Hepatocyte (in vitro differentiated cells): ENCODE data around the gene MAP2K3. TPM values are rescaled to one million over a fixed set of nuclear protein-coding genes. Genes with fewer than 3 reads are reported as not detected.

ENCODE experiments used
- DNase-seq: peaks from one replicate; pipeline ENCODE4 v3.0.0-alpha.2; 2016; ENCODE audit warnings: low spot score
- H2AFZ ChIP-seq: fragments of 200-600 bp; sonication (generic); 2 replicates; pipeline ENCODE4 v1.6.0; 2016; ENCODE audit warnings: antibody characterized with exemption, mild to moderate bottlenecking
- H3K27ac ChIP-seq: fragments of 200-600 bp; sonication (generic); 2 replicates; pipeline ENCODE4 v1.5.1; 2016; ENCODE audit warnings: mild to moderate bottlenecking
- H3K27me3 ChIP-seq: fragments of 200-600 bp; sonication (generic); 2 replicates; pipeline ENCODE4 v1.6.1; 2016
- H3K36me3 ChIP-seq: fragments of 200-600 bp; sonication (generic); replicated peaks from 2 replicates; pipeline ENCODE4 v1.5.1; 2016; ENCODE audit warnings: low read depth; ENCODE audit not compliant: insufficient read depth
- H3K4me1 ChIP-seq: fragments of 200-600 bp; sonication (generic); 2 replicates; pipeline ENCODE4 v1.5.1; 2016; ENCODE audit warnings: mild to moderate bottlenecking, moderate library complexity; ENCODE audit not compliant: insufficient read depth
- H3K4me2 ChIP-seq: fragments of 200-600 bp; sonication (generic); 2 replicates; pipeline ENCODE4 v1.6.0; 2016
- H3K4me3 ChIP-seq: fragments of 200-600 bp; sonication (generic); 2 replicates; pipeline ENCODE4 v1.5.1; 2016; ENCODE audit warnings: mild to moderate bottlenecking
- H3K79me2 ChIP-seq: fragments of 200-600 bp; sonication (generic); 2 replicates; pipeline ENCODE4 v1.6.0; 2017; ENCODE audit warnings: mild to moderate bottlenecking
- H3K9me2 ChIP-seq: fragments of 200-600 bp; sonication (generic); replicated peaks from 2 replicates; pipeline ENCODE4 v1.6.0; 2017; ENCODE audit warnings: mild to moderate bottlenecking; ENCODE audit not compliant: insufficient read depth
- H3K9me3 ChIP-seq: fragments of 200-600 bp; sonication (generic); 2 replicates; pipeline ENCODE4 v1.5.1; 2016; ENCODE audit warnings: low read depth, mild to moderate bottlenecking
- H4K20me1 ChIP-seq: fragments of 200-600 bp; sonication (generic); 2 replicates; pipeline ENCODE4 v1.6.0; 2016; ENCODE audit warnings: mild to moderate bottlenecking; ENCODE audit not compliant: insufficient read depth, poor library complexity, severe bottlenecking
- EZH2 ChIP-seq: fragments of 200-600 bp; sonication (generic); IDR thresholded peaks from 2 replicates; pipeline ENCODE4 v1.6.1; 2016; ENCODE audit warnings: antibody characterized with exemption, mild to moderate bottlenecking, borderline replicate concordance
- EZH2phosphoT487 ChIP-seq: fragments of 200-600 bp; sonication (generic); IDR thresholded peaks from one replicate; pipeline ENCODE4 v1.6.1; 2018; ENCODE audit warnings: antibody characterized with exemption, mild to moderate bottlenecking, low read depth, moderate library complexity; ENCODE audit not compliant: unreplicated experiment, severe bottlenecking
- WGBS: methylation state at CpG from one replicate; pipeline ENCODE4 v1.1.6; 2016; ENCODE audit warnings: low lambda C conversion rate; ENCODE audit errors: missing lambda C conversion rate; 5-methylcytosine and 5-hydroxymethylcytosine counted together
- polyA plus RNA-seq: library from polyadenylated mRNA; unstranded; fragments of >200 nt; fragmentation: Nextera tagmentation; extraction: Ambion mirVana; gene quantifications from 2 replicates; pipeline ENCODE4 v1.2.1, GENCODE V29; 2016
- total RNA-seq: library from RNA; depleted of rRNA; stranded (reverse); fragments of >200 nt; gene quantifications from 2 replicates; pipeline ENCODE4 v1.2.3, GENCODE V29; 2014
- TF ChIP-seq, protein P1 (sequence below): fragments of 200-600 bp; sonication (generic); IDR thresholded peaks from 2 replicates; pipeline ENCODE4 v1.5.1; 2016; ENCODE audit warnings: antibody characterized with exemption, mild to moderate bottlenecking; ENCODE audit not compliant: poor library complexity

The MAP2K3 gene
- total and polyA plus RNA-seq, 2 experiments from 2014 or later = 21.8 to 62.4 TPM

DNA sequence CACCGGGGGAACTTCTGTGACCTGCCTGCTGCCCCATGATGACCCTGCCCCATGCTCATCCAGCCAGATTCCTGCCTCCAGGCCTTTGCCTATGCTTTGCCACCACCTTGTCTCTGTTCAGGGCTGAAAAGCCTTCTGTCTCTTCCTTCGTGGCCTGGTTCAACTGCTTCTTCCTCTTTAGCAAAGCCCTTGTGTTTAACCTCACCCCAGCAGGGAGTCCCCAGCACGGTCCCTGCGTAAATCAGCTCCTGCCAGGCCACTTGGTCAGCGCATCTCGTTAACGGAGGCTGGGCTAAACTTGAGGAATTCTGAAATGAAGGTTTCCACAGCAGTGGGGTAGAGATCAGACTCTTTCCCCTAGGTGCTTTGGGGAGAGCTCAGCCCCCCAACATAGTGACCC, 75.5 kb downstream of the MAP2K3 start:
- Histone ChIP-seq H3K4me2 (no peak overlapping the region), H4K20me1 (no peaks in the 10 kb centered on the region), H3K27ac (no peak overlapping the region), H2AFZ (no peak overlapping the region), H3K27me3 (no peaks in the 10 kb centered on the region), H3K36me3 (no peaks in the 10 kb centered on the region), H3K4me3 (no peak overlapping the region), H3K4me1 (peaks cover 3% of the 10 kb centered on the region), H3K9me3 (no peaks in the 10 kb centered on the region), H3K9me2 (no peaks in the 10 kb centered on the region), H3K79me2 (no peaks in the 10 kb centered on the region)
- WGBS = 50% methylated on average over 7 of the region's 7 CpGs
- DNase-seq = no peak
- TF ChIP-seq EZH2phosphoT487 = no peak
- TF ChIP-seq, protein P1, sequence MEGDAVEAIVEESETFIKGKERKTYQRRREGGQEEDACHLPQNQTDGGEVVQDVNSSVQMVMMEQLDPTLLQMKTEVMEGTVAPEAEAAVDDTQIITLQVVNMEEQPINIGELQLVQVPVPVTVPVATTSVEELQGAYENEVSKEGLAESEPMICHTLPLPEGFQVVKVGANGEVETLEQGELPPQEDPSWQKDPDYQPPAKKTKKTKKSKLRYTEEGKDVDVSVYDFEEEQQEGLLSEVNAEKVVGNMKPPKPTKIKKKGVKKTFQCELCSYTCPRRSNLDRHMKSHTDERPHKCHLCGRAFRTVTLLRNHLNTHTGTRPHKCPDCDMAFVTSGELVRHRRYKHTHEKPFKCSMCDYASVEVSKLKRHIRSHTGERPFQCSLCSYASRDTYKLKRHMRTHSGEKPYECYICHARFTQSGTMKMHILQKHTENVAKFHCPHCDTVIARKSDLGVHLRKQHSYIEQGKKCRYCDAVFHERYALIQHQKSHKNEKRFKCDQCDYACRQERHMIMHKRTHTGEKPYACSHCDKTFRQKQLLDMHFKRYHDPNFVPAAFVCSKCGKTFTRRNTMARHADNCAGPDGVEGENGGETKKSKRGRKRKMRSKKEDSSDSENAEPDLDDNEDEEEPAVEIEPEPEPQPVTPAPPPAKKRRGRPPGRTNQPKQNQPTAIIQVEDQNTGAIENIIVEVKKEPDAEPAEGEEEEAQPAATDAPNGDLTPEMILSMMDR = no peak
- no peak for TF ChIP-seq EZH2

- Histone ChIP-seq H3K9me3 (no peaks in the 10 kb centered on the region), H3K9me2 (no peaks in the 10 kb centered on the region), H3K4me1 (peaks cover 3% of the 10 kb centered on the region), H3K27ac (no peak overlapping the region), H4K20me1 (no peaks in the 10 kb centered on the region), H3K36me3 (no peaks in the 10 kb centered on the region), H3K4me3 (no peak overlapping the region), H3K4me2 (no peak overlapping the region), H2AFZ (no peak overlapping the region), H3K27me3 (no peaks in the 10 kb centered on the region), H3K79me2 (no peaks in the 10 kb centered on the region)
- 62% methylated on average over 4 of the region's 5 CpGs for WGBS
- no peak for DNase-seq
- TF ChIP-seq, protein P1 = no peak
- TF ChIP-seq EZH2phosphoT487 (no peak), EZH2 (no peak)
Measured at GRCh38 chr17:21361020-21361809, 76.7 kb downstream of the MAP2K3 start.

GRCh38 chr17:21362331-21362931, 77.9 kb downstream of the MAP2K3 start:
- no peaks in the 10 kb centered on the region for H3K36me3 ChIP-seq
- H3K27ac ChIP-seq = no peak overlapping the region
- no peak overlapping the region for H3K4me2 ChIP-seq
- H3K4me3 ChIP-seq = no peak overlapping the region
- no peaks in the 10 kb centered on the region for H3K9me2 ChIP-seq
- H4K20me1 ChIP-seq = no peaks in the 10 kb centered on the region
- no peaks in the 10 kb centered on the region for H3K79me2 ChIP-seq
- H2AFZ ChIP-seq = no peak overlapping the region
- no peaks in the 10 kb centered on the region for H3K9me3 ChIP-seq
- DNase-seq = no peak
- TF ChIP-seq, protein P1 = no peak
- TF ChIP-seq EZH2 (no peak), EZH2phosphoT487 (no peak)
- H3K4me1 ChIP-seq = peaks cover 3% of the 10 kb centered on the region
- H3K27me3 ChIP-seq = no peaks in the 10 kb centered on the region
